ENCODE results near the gene AMFR. TPM values are rescaled to one million over a fixed set of nuclear protein-coding genes. Genes with fewer than 3 reads are reported as not detected.

Gene AMFR
- total RNA-seq, 1 donor from 2014 or later = 112 TPM

GRCh38 chr16:56312028-56312300, 113.4 kb downstream of the AMFR start:
- Histone ChIP-seq H3K4me3 (no peak overlapping the region), H3K9me3 (no peaks in the 10 kb centered on the region), H3K27ac (no peak overlapping the region), H3K36me3 (no peaks in the 10 kb centered on the region), H3K4me1 (no peaks in the 10 kb centered on the region), H3K27me3 (no peaks in the 10 kb centered on the region)
- no peak for TF ChIP-seq CTCF (IDR thresholded peaks at IDR 0.05)
- DNase-seq (ENCODE audit: low spot score in 2 of 2) = no peak
- intact Hi-C loops (cut with DNase I) = no loop called here

Other genes starting within 250 kb of the AMFR start
- 0.53 TPM for gene GNAO1, start 234.1 kb downstream of the AMFR start, total RNA-seq
- gene NUDT21, start 25.8 kb upstream of the AMFR start, total RNA-seq = 5.3 TPM
- 21.9 TPM for gene OGFOD1, start 26.0 kb upstream of the AMFR start, total RNA-seq
- gene BBS2, start 94.5 kb upstream of the AMFR start, total RNA-seq = 29.4 TPM
- not detected for gene MT4, start 139.5 kb upstream of the AMFR start, total RNA-seq
- not detected for gene MT3, start 164.0 kb upstream of the AMFR start, total RNA-seq
- gene MT2A, start 183.0 kb upstream of the AMFR start, total RNA-seq = 602 TPM
- 456 TPM for gene MT1E, start 200.2 kb upstream of the AMFR start, total RNA-seq
- gene MT1M, start 207.1 kb upstream of the AMFR start, total RNA-seq = 105 TPM
- 183 TPM for gene MT1A, start 213.1 kb upstream of the AMFR start, total RNA-seq
- not detected for gene MT1B, start 226.3 kb upstream of the AMFR start, total RNA-seq
- gene MT1F, start 232.4 kb upstream of the AMFR start, total RNA-seq = 9.8 TPM
- gene MT1G, start 242.5 kb upstream of the AMFR start, total RNA-seq = 36.6 TPM
- gene MT1H, start 244.3 kb upstream of the AMFR start, total RNA-seq = not detected